NCI-H2196 treated with DMSO at 0.1 percent for 48 hours (cell line): ENCODE results near the gene MAST4.
"Not testable (repeated sequence)": the region's sequence is repeated elsewhere in the genome, so short reads cannot be mapped to it uniquely, and the experiment has no call there.

Source experiments
- DNase-seq: peaks from one replicate; lab custom pipeline; 2025; ENCODE audit not compliant: unreplicated experiment; lab: John Stamatoyannopoulos, UW

MAST4 gene

GRCh38 chr5:67102708-67103107 is 506.5 kb downstream of the MAST4 start:
- DNase-seq, result no peak

GRCh38 chr5:67104859-67105258 is 508.7 kb downstream of the MAST4 start:
- DNase-seq, result no peak

GRCh38 chr5:67105270-67105669 is 509.1 kb downstream of the MAST4 start:
- DNase-seq, result no peak

- DNase-seq, result no peak
Observed at GRCh38 chr5:67106626-67107342, 510.6 kb downstream of the MAST4 start.

- DNase-seq, result no peak
Observed at GRCh38 chr5:67111779-67112178, 515.6 kb downstream of the MAST4 start.

GRCh38 chr5:67115246-67115645 is 519.1 kb downstream of the MAST4 start:
- DNase-seq, result no peak

GRCh38 chr5:67115817-67116216 is 519.6 kb downstream of the MAST4 start:
- no peak for DNase-seq

- DNase-seq, result no peak
Observed at GRCh38 chr5:67118050-67118620, 521.9 kb downstream of the MAST4 start.

GRCh38 chr5:67119010-67119409 is 522.8 kb downstream of the MAST4 start:
- no peak for DNase-seq

GRCh38 chr5:67120032-67120431 is 523.8 kb downstream of the MAST4 start:
- DNase-seq, result no peak

GRCh38 chr5:67123819-67124218 is 527.6 kb downstream of the MAST4 start:
- DNase-seq, result no peak

GRCh38 chr5:67124556-67124955 is 528.4 kb downstream of the MAST4 start:
- DNase-seq, result no peak

GRCh38 chr5:67127347-67127895 is 531.2 kb downstream of the MAST4 start:
- DNase-seq, result not testable (repeated sequence)

GRCh38 chr5:67129768-67130167 is 533.6 kb downstream of the MAST4 start:
- no peak for DNase-seq

GRCh38 chr5:67133217-67133616 is 537.0 kb downstream of the MAST4 start:
- no peak for DNase-seq

GRCh38 chr5:67133776-67134175 is 537.6 kb downstream of the MAST4 start:
- DNase-seq, result no peak

GRCh38 chr5:67135381-67135984 is 539.3 kb downstream of the MAST4 start:
- DNase-seq, result no peak

- DNase-seq, result no peak
Observed at GRCh38 chr5:67139030-67139429, 542.8 kb downstream of the MAST4 start.

- DNase-seq, result no peak
Observed at GRCh38 chr5:67140413-67140812, 544.2 kb downstream of the MAST4 start.

GRCh38 chr5:67141644-67142043 is 545.5 kb downstream of the MAST4 start:
- DNase-seq, result no peak

- DNase-seq, result no peak
Observed at GRCh38 chr5:67142816-67143215, 546.6 kb downstream of the MAST4 start.

- no peak for DNase-seq
Observed at GRCh38 chr5:67143549-67143948, 547.4 kb downstream of the MAST4 start.
